ENCODE data around the gene TSACC.
"Not testable (repeated sequence)": the region's sequence is repeated elsewhere in the genome, so short reads cannot be mapped to it uniquely, and the experiment has no call there.

Gene TSACC

GRCh38 chr1:156337052-156337887 is 1.1 kb upstream of the TSACC start:
- no peak for DNase-seq (ENCODE audit: low read depth, low spot score)
- TF ChIP-seq EZH2 (IDR thresholded peaks at IDR 0.05) (no peak), FOXP2 (optimal IDR thresholded peaks at IDR 0.05; ENCODE audit: control extremely low read depth, extremely low read length, insufficient read depth) (no peak), POLR2AphosphoS5 (IDR thresholded peaks at IDR 0.05; ENCODE audit: borderline replicate concordance, low read depth, low read length) (no peak)
- peak overlapping the region; percentile 47 for H3K27ac ChIP-seq
- no peaks in the 10 kb centered on the region for H3K9me3 ChIP-seq (ENCODE audit: low read depth, low read length)
- peak overlapping the region; percentile 91 for H3K9ac ChIP-seq (ENCODE audit: insufficient read length)
- H3K36me3 ChIP-seq (ENCODE audit: insufficient read depth, low read length), result peaks cover 48% of the 10 kb centered on the region
- peak overlapping the region; percentile 90 for H3K4me3 ChIP-seq

DNA sequence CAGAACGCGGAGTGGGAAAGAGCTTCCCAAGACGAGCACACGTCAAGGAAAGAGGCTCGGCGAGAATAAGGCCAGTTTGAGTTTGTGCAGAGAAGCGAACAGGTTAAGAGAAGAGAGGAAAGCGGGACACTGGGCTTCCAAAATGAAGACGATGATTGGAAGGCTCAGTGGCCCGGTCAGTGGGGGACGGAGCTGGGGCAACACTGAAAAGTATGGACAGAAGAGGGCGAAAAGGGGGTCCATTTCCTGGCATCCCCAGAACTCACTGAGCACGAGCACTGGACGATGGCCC is 492 bp upstream of the TSACC start:
- DNase-seq (ENCODE audit: low read depth, low spot score), result no peak
- peaks cover 42% of the 10 kb centered on the region for H3K36me3 ChIP-seq (ENCODE audit: insufficient read depth, low read length)
- peak overlapping the region; percentile 47 for H3K27ac ChIP-seq
- no peaks in the 10 kb centered on the region for H3K9me3 ChIP-seq (ENCODE audit: low read depth, low read length)
- TF ChIP-seq FOXP2 (optimal IDR thresholded peaks at IDR 0.05; ENCODE audit: control extremely low read depth, extremely low read length, insufficient read depth) (no peak), EZH2 (IDR thresholded peaks at IDR 0.05) (no peak), POLR2AphosphoS5 (IDR thresholded peaks at IDR 0.05; ENCODE audit: borderline replicate concordance, low read depth, low read length) (no peak)
- peak overlapping the region; percentile 91 for H3K9ac ChIP-seq (ENCODE audit: insufficient read length)
- peak overlapping the region; percentile 90 for H3K4me3 ChIP-seq

DNA sequence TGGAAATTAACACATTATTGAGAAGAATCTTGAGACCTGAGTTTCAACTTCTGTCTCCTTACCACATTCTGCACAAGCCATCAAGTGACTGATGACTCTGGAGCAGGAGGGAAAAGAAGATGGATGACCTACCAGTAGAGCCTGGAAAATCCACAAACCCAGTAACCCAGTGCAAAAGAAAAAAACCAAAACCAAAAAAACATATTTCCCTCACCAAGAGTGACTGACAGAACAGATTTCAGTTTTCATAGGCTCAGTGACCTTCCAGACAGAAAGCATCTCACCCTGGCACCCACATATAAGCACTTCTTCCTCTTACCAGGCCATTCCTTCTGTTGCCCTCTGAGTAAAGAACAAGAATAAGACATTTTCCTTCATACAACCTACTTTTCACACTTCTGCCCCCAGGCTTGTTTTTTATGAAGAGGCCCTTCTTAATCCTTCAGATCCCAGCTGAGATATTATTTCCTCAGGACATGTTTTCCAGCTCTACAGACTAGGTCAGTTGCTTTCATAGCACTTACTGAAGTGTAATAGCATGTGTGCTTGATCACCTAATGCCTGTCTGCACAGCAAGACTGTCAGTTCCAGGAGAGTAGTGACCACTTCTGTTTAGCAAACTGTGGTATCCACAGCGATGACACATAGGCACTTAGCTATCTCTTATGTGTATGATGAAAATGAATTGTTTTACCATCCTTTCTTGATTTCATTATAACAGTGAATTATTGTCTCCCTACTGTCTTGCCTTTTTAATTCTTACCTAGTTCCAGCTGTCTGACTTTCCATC is 4.0 kb downstream of the TSACC start:
- Histone ChIP-seq H3K36me3 (ENCODE audit: insufficient read depth, low read length) (no peaks in the 10 kb centered on the region), H3K4me3 (no peak overlapping the region; the same call in 1 of the 2 replicates), H3K9me3 (ENCODE audit: low read depth, low read length) (no peaks in the 10 kb centered on the region), H3K27ac (no peak overlapping the region), H3K9ac (ENCODE audit: insufficient read length) (peak overlapping the region; percentile 47)
- DNase-seq (ENCODE audit: low read depth, low spot score), result no peak
- TF ChIP-seq EZH2 (IDR thresholded peaks at IDR 0.05) (no peak), FOXP2 (optimal IDR thresholded peaks at IDR 0.05; ENCODE audit: control extremely low read depth, extremely low read length, insufficient read depth) (no peak), POLR2AphosphoS5 (IDR thresholded peaks at IDR 0.05; ENCODE audit: borderline replicate concordance, low read depth, low read length) (no peak)

GRCh38 chr1:156344409-156344808 is 6.1 kb downstream of the TSACC start:
- Histone ChIP-seq H3K27ac (no peak overlapping the region), H3K36me3 (ENCODE audit: insufficient read depth, low read length) (no peaks in the 10 kb centered on the region), H3K9ac (ENCODE audit: insufficient read length) (no peak overlapping the region), H3K9me3 (ENCODE audit: low read depth, low read length) (no peaks in the 10 kb centered on the region), H3K4me3 (no peak overlapping the region)
- no peak for TF ChIP-seq POLR2AphosphoS5 (IDR thresholded peaks at IDR 0.05; ENCODE audit: borderline replicate concordance, low read depth, low read length)
- no peak for TF ChIP-seq FOXP2 (optimal IDR thresholded peaks at IDR 0.05; ENCODE audit: control extremely low read depth, extremely low read length, insufficient read depth)
- no peak for TF ChIP-seq EZH2 (IDR thresholded peaks at IDR 0.05)
- no peak for DNase-seq (ENCODE audit: low read depth, low spot score)

- H3K4me3 ChIP-seq; H3K9me3 ChIP-seq (ENCODE audit: low read depth, low read length); H3K27ac ChIP-seq; H3K36me3 ChIP-seq (ENCODE audit: insufficient read depth, low read length); H3K9ac ChIP-seq (ENCODE audit: insufficient read length); DNase-seq (ENCODE audit: low read depth, low spot score): not testable (repeated sequence)
Observed at GRCh38 chr1:156346035-156346434, 7.7 kb downstream of the TSACC start.

DNA sequence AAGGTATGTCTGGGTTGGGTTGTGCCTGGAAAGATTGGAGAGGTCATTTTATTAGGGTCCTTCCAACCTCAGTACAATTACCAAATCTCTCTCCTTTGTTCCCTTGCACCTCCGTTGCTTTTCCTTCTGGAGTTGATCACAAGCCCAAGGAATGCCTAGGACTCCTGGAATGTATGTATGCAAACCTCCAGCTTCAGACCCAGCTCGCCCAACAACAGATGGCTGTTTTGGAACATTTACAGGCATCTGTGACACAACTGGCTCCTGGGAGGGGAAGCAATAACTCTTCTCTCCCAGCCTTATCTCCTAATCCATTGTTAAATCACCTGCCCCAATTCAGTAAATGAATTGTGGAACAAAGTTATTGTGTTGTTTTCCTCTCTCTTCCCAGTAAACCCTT is 8.3 kb downstream of the TSACC start:
- no peaks in the 10 kb centered on the region for H3K9me3 ChIP-seq (ENCODE audit: low read depth, low read length)
- H3K9ac ChIP-seq (ENCODE audit: insufficient read length), result no peak overlapping the region
- no peaks in the 10 kb centered on the region for H3K36me3 ChIP-seq (ENCODE audit: insufficient read depth, low read length)
- H3K4me3 ChIP-seq, result no peak overlapping the region
- no peak for TF ChIP-seq EZH2 (IDR thresholded peaks at IDR 0.05)
- no peak for TF ChIP-seq FOXP2 (optimal IDR thresholded peaks at IDR 0.05; ENCODE audit: control extremely low read depth, extremely low read length, insufficient read depth)
- TF ChIP-seq POLR2AphosphoS5 (IDR thresholded peaks at IDR 0.05; ENCODE audit: borderline replicate concordance, low read depth, low read length), result no peak
- DNase-seq (ENCODE audit: low read depth, low spot score), result no peak
- no peak overlapping the region for H3K27ac ChIP-seq

- DNase-seq (ENCODE audit: low read depth, low spot score), result no peak
- H3K27ac ChIP-seq, result no peak overlapping the region
- no peaks in the 10 kb centered on the region for H3K36me3 ChIP-seq (ENCODE audit: insufficient read depth, low read length)
- H3K9me3 ChIP-seq (ENCODE audit: low read depth, low read length), result no peaks in the 10 kb centered on the region
- TF ChIP-seq POLR2AphosphoS5 (IDR thresholded peaks at IDR 0.05; ENCODE audit: borderline replicate concordance, low read depth, low read length), result no peak
- TF ChIP-seq FOXP2 (optimal IDR thresholded peaks at IDR 0.05; ENCODE audit: control extremely low read depth, extremely low read length, insufficient read depth), result no peak
- no peak for TF ChIP-seq EZH2 (IDR thresholded peaks at IDR 0.05)
- no peak overlapping the region for H3K4me3 ChIP-seq
- no peak overlapping the region for H3K9ac ChIP-seq (ENCODE audit: insufficient read length)
Observed at GRCh38 chr1:156347331-156347730, 9.0 kb downstream of the TSACC start.

DNA sequence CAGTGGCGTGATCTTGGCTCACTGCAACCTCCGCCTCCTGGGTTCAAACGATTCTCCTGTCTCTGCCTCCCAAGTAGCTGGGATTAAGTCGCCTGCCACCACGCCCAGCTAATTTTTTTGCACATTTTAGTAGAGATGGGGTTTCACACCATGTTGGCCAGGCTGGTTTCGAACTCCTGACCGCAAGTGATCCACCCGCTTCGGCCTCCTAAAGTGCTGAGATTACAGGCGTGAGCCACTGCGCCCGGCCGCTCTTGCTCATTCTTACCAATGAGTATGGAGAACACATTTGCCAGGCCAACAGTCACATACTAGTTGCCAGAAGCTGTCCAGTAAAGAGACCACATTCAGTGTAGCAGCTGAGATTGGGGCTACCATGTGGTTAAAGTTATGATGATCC is 14.2 kb downstream of the TSACC start:
- not testable (repeated sequence) for DNase-seq (ENCODE audit: low read depth, low spot score); H3K27ac ChIP-seq; H3K9ac ChIP-seq (ENCODE audit: insufficient read length); H3K36me3 ChIP-seq (ENCODE audit: insufficient read depth, low read length); H3K9me3 ChIP-seq (ENCODE audit: low read depth, low read length); H3K4me3 ChIP-seq
